LoVo (cell line): ENCODE measurements around the gene SLC24A3.

Experiments used
- DNase-seq: peaks from one replicate; pipeline ENCODE4 v3.0.0-alpha.2; 2016; ENCODE audit warnings: low spot score

SLC24A3 gene

GRCh38 chr20:19426356-19426755 lies 213.9 kb downstream of the SLC24A3 start:
- no peak for DNase-seq

- DNase-seq, result no peak
Observed at GRCh38 chr20:19427480-19427879, 215.0 kb downstream of the SLC24A3 start.

- no peak for DNase-seq
Observed at GRCh38 chr20:19427913-19428312, 215.5 kb downstream of the SLC24A3 start.

GRCh38 chr20:19428324-19428723 lies 215.9 kb downstream of the SLC24A3 start:
- no peak for DNase-seq

GRCh38 chr20:19429538-19429937 lies 217.1 kb downstream of the SLC24A3 start:
- no peak for DNase-seq

- DNase-seq, result no peak
Observed at GRCh38 chr20:19430641-19431315, 218.3 kb downstream of the SLC24A3 start.

- no peak for DNase-seq
Observed at GRCh38 chr20:19431316-19431700, 218.9 kb downstream of the SLC24A3 start.

GRCh38 chr20:19431906-19432305 lies 219.5 kb downstream of the SLC24A3 start:
- no peak for DNase-seq

- no peak for DNase-seq
Observed at GRCh38 chr20:19433371-19434350, 221.2 kb downstream of the SLC24A3 start.

- DNase-seq, result no peak
Observed at GRCh38 chr20:19435316-19435715, 222.9 kb downstream of the SLC24A3 start.

- DNase-seq, result no peak
Observed at GRCh38 chr20:19435821-19436220, 223.4 kb downstream of the SLC24A3 start.

- no peak for DNase-seq
Observed at GRCh38 chr20:19438488-19438887, 226.0 kb downstream of the SLC24A3 start.

GRCh38 chr20:19440660-19441527 lies 228.5 kb downstream of the SLC24A3 start:
- DNase-seq, result no peak

- no peak for DNase-seq
Observed at GRCh38 chr20:19446246-19446645, 233.8 kb downstream of the SLC24A3 start.

- no peak for DNase-seq
Observed at GRCh38 chr20:19448632-19449031, 236.2 kb downstream of the SLC24A3 start.

GRCh38 chr20:19449051-19449450 lies 236.6 kb downstream of the SLC24A3 start:
- DNase-seq, result no peak

- DNase-seq, result no peak
Observed at GRCh38 chr20:19451231-19451922, 238.9 kb downstream of the SLC24A3 start.

GRCh38 chr20:19451923-19452295 lies 239.5 kb downstream of the SLC24A3 start:
- DNase-seq, result no peak

- DNase-seq, result no peak
Observed at GRCh38 chr20:19453410-19453809, 241.0 kb downstream of the SLC24A3 start.

GRCh38 chr20:19453862-19454261 lies 241.4 kb downstream of the SLC24A3 start:
- no peak for DNase-seq

- DNase-seq, result no peak
Observed at GRCh38 chr20:19456595-19457395, 244.4 kb downstream of the SLC24A3 start.
